ENCODE results near the gene NELFB.

NELFB gene

DNA sequence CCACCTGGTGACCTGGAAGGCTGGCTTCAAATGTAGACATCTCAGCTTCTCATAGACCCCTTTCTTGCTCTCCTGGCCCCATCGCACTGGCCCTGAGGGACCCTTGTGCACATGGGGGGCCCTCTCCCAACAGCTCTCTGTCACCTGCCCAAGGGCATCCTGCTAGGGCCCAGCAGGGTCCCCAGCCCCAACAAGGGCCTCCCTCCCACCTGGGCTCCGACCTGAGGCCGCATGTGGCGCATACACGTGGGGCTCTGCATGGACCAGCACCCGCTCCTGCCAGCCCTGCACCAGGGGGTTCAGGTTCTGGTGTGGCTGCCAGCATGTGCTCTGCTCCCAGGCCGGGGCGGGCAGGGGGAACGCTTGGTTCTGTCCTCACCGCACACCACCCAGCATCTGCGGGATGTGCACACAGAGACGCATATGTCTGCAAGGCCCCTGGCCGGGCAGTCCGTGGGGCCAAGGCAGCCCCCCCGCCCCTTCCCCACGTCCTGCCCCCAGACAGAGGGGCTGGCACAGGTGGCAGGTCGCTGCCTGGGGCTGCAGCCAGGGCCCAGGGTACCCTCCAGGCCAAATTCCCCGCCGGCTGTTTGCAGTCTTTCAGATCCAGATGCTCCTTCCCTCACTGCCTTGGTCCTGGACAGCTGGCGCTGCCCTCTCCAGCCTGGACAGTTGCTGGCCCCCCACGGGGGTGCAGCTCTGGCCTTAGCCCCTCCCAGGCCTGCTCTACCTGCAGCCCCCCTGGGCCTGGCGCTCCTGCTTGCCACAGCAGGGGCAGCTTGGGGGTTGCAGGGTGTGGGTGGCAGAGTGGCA is 64.8 kb downstream of the NELFB start:
- no peak for DNase-seq (ENCODE audit: low read depth)
- TF ChIP-seq, protein P1, sequence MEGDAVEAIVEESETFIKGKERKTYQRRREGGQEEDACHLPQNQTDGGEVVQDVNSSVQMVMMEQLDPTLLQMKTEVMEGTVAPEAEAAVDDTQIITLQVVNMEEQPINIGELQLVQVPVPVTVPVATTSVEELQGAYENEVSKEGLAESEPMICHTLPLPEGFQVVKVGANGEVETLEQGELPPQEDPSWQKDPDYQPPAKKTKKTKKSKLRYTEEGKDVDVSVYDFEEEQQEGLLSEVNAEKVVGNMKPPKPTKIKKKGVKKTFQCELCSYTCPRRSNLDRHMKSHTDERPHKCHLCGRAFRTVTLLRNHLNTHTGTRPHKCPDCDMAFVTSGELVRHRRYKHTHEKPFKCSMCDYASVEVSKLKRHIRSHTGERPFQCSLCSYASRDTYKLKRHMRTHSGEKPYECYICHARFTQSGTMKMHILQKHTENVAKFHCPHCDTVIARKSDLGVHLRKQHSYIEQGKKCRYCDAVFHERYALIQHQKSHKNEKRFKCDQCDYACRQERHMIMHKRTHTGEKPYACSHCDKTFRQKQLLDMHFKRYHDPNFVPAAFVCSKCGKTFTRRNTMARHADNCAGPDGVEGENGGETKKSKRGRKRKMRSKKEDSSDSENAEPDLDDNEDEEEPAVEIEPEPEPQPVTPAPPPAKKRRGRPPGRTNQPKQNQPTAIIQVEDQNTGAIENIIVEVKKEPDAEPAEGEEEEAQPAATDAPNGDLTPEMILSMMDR (conservative IDR thresholded peaks at IDR 0.05; ENCODE audit: low read length), result no peak
- H3K4me3 ChIP-seq (ENCODE audit: low read length), result no peak overlapping the region

DNA sequence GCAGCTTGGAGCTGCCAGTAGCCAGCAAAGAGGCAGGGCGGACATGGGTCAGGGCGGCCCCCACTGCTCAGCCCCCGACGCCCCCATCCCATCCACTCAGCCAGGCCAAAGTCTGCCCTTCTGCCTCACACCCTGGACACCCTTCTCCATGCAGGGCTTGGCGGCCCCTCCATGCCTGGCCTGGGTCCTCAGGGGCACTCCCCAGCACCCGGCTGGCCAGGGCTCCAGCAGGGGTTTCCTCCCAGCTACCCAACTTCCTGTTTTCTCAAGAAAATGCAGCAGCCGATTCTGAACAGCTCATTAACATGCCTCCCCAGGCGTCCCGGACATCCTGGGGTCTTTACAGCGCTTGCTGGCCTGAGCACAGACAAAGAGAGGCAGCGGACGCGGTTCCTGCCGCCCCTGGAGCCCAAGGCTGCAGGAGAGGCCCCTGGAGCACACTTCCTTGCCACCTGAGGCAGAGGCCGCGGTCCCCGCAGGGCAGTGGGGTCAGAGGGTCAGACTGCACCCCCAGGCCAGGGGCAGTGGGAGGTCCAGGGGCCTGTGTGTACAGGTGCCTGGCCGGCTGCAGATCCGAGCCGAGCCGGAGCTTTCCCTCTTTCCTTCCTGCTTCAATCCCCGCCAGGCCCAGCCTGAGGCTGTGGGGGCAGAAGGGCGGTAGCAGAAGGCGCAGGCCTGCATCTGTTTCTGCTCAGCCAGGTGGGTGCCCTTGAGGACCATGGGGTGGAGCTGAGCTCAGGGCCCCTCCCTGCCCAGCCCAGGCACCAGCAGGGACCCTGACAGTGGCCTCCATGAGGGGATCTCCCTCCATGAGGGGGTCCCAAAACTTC is 65.6 kb downstream of the NELFB start:
- no peak overlapping the region for H3K4me3 ChIP-seq (ENCODE audit: low read length)
- DNase-seq (ENCODE audit: low read depth), result no peak
- TF ChIP-seq, protein P1 (conservative IDR thresholded peaks at IDR 0.05; ENCODE audit: low read length), result no peak

GRCh38 chr9:137321726-137322361 is 66.7 kb downstream of the NELFB start:
- TF ChIP-seq, protein P1 (conservative IDR thresholded peaks at IDR 0.05; ENCODE audit: low read length), result no peak
- no peak for DNase-seq (ENCODE audit: low read depth)
- no peak overlapping the region for H3K4me3 ChIP-seq (ENCODE audit: low read length)
